ENCODE results near the gene RAB40C. TPM values are rescaled to one million over a fixed set of nuclear protein-coding genes. Genes with fewer than 3 reads are reported as not detected.

Gene RAB40C
- total and polyA plus RNA-seq, 3 donors from 2014 or later = 27.6 to 51.2 (median 47.9) TPM

DNA sequence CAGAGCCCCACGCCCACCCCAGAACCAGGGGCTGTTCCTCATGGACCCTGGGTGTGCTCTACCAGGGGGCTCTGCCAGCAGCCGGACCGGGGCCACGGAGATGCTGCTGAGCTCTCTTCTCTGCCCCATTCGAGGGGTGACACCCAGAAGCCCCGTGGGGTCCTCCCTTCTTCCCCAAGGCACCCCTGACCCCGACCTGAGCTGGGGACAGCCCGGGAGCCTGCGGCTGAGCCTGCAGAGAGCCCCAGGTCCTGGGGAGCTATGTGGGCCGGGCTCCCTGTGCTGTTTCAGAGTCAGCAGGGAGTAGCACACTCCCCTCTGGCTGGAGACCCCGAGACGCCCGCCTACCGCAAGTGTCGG, 30.9 kb upstream of the RAB40C start:
- no peaks in the 10 kb centered on the region for H3K27me3 ChIP-seq

DNA sequence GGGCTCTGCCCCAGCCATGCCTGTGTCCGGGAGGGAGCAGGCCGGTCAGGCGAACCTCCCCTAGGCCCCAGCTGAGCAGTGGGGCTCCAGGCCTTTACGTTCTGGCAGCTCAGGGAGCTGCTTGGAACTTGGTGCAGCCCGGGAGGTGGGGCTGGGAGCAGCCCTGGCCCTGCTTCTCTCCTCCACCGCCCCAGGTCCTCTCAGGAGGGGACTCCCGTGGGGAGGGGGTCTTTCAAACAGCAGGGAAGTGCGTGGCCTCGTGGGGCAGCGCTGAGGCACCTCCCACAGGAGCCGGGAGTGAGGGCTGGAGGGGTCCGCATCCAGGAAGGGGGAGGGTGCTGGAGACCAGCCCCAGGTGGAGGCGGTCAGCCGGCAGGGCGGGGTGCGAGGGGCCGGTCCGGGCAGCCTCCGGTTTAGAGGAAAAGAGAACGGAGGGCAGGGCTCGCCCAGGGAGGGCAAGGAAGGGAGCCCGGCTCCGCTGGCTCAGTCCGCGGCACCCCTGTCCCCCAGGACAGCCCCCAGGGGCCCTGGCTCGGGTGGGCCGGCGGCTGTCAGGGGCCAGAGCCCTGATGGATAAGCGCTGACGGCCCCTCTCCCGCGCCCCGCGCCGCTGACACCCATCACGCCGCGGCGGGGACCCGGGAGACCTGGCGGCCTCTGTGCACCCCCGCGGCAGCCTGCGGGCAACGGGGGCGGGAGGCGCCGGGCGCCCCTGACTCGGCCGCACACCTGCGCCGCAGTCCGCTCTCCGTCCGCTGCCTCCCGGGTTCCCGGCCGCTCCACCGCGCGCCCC, 30.3 kb upstream of the RAB40C start:
- Histone ChIP-seq H3K27me3 (no peaks in the 10 kb centered on the region), H3K27ac (no peak overlapping the region), H3K9me3 (no peaks in the 10 kb centered on the region), H3K36me3 (ENCODE audit: low read depth, missing control alignments) (no peaks in the 10 kb centered on the region), H3K4me1 (peaks cover 12% of the 10 kb centered on the region), H3K4me3 (peak overlapping the region in 1 of 2 donors; percentile 29)
- TF ChIP-seq, protein P1, sequence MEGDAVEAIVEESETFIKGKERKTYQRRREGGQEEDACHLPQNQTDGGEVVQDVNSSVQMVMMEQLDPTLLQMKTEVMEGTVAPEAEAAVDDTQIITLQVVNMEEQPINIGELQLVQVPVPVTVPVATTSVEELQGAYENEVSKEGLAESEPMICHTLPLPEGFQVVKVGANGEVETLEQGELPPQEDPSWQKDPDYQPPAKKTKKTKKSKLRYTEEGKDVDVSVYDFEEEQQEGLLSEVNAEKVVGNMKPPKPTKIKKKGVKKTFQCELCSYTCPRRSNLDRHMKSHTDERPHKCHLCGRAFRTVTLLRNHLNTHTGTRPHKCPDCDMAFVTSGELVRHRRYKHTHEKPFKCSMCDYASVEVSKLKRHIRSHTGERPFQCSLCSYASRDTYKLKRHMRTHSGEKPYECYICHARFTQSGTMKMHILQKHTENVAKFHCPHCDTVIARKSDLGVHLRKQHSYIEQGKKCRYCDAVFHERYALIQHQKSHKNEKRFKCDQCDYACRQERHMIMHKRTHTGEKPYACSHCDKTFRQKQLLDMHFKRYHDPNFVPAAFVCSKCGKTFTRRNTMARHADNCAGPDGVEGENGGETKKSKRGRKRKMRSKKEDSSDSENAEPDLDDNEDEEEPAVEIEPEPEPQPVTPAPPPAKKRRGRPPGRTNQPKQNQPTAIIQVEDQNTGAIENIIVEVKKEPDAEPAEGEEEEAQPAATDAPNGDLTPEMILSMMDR (IDR thresholded peaks at IDR 0.05) = no peak
- TF ChIP-seq POLR2A (IDR thresholded peaks at IDR 0.05) = no peak
- 6 to 10% methylated on average over 9 to 24 of the region's 62 CpGs for WGBS, 2 donors
- no peak for DNase-seq
- intact Hi-C loops (cut with DNase I; ENCODE audit: low total_unique reads) = no loop called here

More for the DNA sequence above, 30.9 kb upstream of the RAB40C start:
- Histone ChIP-seq H3K4me1 (peaks cover 12% of the 10 kb centered on the region), H3K4me3 (peak overlapping the region in 1 of 2 donors; percentile 29), H3K27ac (no peak overlapping the region), H3K9me3 (no peaks in the 10 kb centered on the region), H3K36me3 (ENCODE audit: low read depth, missing control alignments) (no peaks in the 10 kb centered on the region)
- no peak for DNase-seq
- intact Hi-C loops (cut with DNase I; ENCODE audit: low total_unique reads) = no loop called here
- TF ChIP-seq POLR2A (IDR thresholded peaks at IDR 0.05) = no peak
- TF ChIP-seq, protein P1 (IDR thresholded peaks at IDR 0.05) = no peak
- WGBS, 2 donors = 62% methylated on average over 15 of the region's 15 CpGs; no CpG with 5 or more reads in 1 of the 2 donors

DNA sequence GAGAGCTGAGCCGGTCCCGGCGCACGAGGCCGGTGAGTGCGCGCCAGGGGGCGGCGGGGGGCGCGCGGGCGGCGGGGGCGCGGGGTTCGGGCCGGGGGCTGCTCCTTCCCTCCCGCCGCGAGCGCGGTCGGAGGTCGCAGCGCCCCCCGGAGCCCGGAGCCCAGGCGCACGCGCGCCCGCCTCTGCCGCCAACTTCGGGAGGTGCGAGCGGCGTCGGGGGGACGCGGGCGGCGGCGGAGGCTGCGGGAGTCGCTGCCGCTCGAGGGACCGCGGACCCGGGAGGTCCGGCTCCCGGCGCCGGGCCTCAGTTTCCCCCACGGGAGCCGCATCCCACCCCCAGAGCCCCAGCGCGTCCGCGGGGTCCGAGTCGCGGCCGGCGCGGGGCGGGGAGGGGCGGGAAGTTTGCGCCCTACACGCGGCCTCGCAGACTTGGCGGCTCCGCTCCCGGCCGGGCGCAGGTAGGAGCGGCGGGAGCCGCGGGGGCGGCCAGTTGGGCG, 29.6 kb upstream of the RAB40C start, which contains the start of gene PRR35:
TSS of gene PRR35 (plus strand) at position 191 of the 497 bp plus-strand sequence. CDS start 2,901 bp downstream, outside the sequence.
- no peak for TF ChIP-seq POLR2A (IDR thresholded peaks at IDR 0.05)
- TF ChIP-seq, protein P1 (IDR thresholded peaks at IDR 0.05) = no peak
- H3K4me3 ChIP-seq = peak within 1 kb of the TSS in 1 of 2 donors; percentile 29
- H3K27me3 ChIP-seq = no peaks in the 10 kb centered on the region
- no peaks in the 10 kb centered on the region for H3K9me3 ChIP-seq
- H3K27ac ChIP-seq = no peak within 1 kb of the TSS
- DNase-seq = no peak
- intact Hi-C loops (cut with DNase I; ENCODE audit: low total_unique reads) = no loop called here
- H3K4me1 ChIP-seq = peaks cover 17% of the 10 kb centered on the region
- no peaks in the 10 kb centered on the region for H3K36me3 ChIP-seq (ENCODE audit: low read depth, missing control alignments)
- 1% methylated on average over 38 of the region's 84 CpGs; no CpG with 5 or more reads in 1 of the 2 donors for WGBS, 2 donors

DNA sequence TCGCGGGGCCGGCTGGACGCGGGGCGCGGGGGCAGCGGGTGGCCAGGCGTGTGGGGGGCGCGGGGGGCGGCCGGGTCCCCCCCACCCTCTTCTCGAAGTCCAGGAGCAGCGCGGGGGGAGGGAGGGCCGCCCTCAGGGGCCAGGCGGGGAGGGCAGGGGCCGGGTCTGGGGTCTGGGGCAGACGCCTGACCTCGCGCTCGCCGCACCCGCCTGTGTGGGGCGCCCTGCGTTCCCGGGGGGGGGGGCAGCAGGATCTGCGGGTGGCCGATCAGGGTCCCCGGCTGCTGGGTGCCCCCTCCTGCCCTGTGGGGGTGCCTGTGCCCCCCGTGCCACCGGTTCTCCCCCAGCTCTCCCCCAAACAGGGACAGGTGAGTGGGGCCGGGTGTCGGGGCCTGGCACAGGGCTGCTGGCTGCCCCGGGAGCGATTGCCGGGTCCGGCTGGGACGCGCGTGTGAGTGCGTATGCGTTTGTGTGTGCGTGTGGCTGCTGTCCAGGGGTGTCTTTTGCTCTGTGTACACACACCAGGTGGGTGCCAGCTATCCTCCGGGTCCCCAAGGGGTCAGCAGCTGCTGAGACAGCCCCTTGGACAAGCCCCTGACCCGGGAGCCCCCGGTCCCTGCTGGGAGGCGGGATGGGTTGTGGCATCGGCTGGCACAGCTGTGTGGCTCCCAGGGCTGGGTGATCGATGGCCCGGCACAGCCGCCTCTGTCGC, 29.0 kb upstream of the RAB40C start:
- H3K4me3 ChIP-seq = no peak overlapping the region
- no peaks in the 10 kb centered on the region for H3K36me3 ChIP-seq (ENCODE audit: low read depth, missing control alignments)
- peaks cover 23% of the 10 kb centered on the region for H3K4me1 ChIP-seq
- no peaks in the 10 kb centered on the region for H3K9me3 ChIP-seq
- no peaks in the 10 kb centered on the region for H3K27me3 ChIP-seq
- no peak for TF ChIP-seq POLR2A (IDR thresholded peaks at IDR 0.05)
- TF ChIP-seq, protein P1 (IDR thresholded peaks at IDR 0.05) = no peak
- 30% methylated on average over 35 of the region's 54 CpGs; no CpG with 5 or more reads in 1 of the 2 donors for WGBS, 2 donors
- DNase-seq = no peak
- H3K27ac ChIP-seq = no peak overlapping the region
- intact Hi-C loops (cut with DNase I; ENCODE audit: low total_unique reads) = no loop called here
